NB4 (cell line): ENCODE results near the gene RAP2A.

ENCODE experiments used
- CTCF ChIP-seq: IDR thresholded peaks from one replicate; pipeline ENCODE4 v1.5.1; 2012; ENCODE audit warnings: low read depth, low read length
- POLR2A ChIP-seq: IDR thresholded peaks from 2 replicates; pipeline ENCODE4 v1.6.1; 2011; ENCODE audit warnings: mild to moderate bottlenecking; ENCODE audit not compliant: insufficient read length; ENCODE audit errors: extremely low read depth

- TF ChIP-seq POLR2A: no peak
- TF ChIP-seq CTCF: no peak
Measured at GRCh38 chr13:97497400-97497799, 63.4 kb downstream of the RAP2A start.
